Stimulated activated memory B cell treated with anti-CD40 and anti-IgM and Interleukin-4, amounts not matched to agents 10 μg/mL and 1 μg/mL and 100 μg/mL, for 72 hours (primary cell): ENCODE data around the gene FICD.

Experiments used
- ATAC-seq: fragments of 150-1000 bp; cut with Tn5 transposase; 2 replicates; pipeline ENCODE4 v1.10.0; 2021
- H3K27ac Mint-ChIP-seq: one replicate; pipeline ENCODE4 v1.8.0; 2022; ENCODE audit warnings: mild to moderate bottlenecking, mixed read lengths
- H3K27me3 Mint-ChIP-seq: one replicate; pipeline ENCODE4 v1.8.0; 2022; ENCODE audit warnings: mixed read lengths
- H3K36me3 Mint-ChIP-seq: one replicate; pipeline ENCODE4 v1.8.0; 2022; ENCODE audit warnings: mixed read lengths
- H3K4me1 Mint-ChIP-seq: one replicate; pipeline ENCODE4 v1.8.0; 2022; ENCODE audit warnings: mixed read lengths
- H3K4me3 Mint-ChIP-seq: one replicate; pipeline ENCODE4 v1.8.0; 2022; ENCODE audit warnings: mild to moderate bottlenecking, moderate library complexity, mixed read lengths
- H3K9me3 Mint-ChIP-seq: one replicate; pipeline ENCODE4 v1.8.0; 2022; ENCODE audit warnings: mixed read lengths

The FICD gene

DNA sequence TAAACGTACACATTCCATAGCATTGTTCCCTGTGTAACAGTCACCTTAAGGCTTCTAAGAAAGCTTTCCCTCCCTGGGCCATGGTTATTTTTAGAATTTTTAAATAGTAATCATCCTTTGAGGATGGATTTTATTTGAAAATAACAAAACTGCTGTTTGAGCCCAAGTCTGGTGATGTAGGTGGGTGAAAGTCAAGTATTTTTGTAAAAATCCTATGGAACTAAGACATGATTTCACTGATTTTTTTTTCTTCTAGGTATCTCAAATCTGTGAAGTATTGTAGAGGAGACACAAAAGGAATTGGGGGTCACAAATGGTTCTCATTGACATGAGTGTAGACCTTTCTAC is 48.7 kb downstream of the FICD start:
- H3K36me3 Mint-ChIP-seq, result peaks cover 29% of the 10 kb centered on the region
- H3K4me3 Mint-ChIP-seq, result peak overlapping the region; percentile 94
- H3K9me3 Mint-ChIP-seq, result no peaks in the 10 kb centered on the region
- peak overlapping the region; percentile 93 for H3K27ac Mint-ChIP-seq
- no peaks in the 10 kb centered on the region for H3K27me3 Mint-ChIP-seq
- no peak for ATAC-seq
- peaks cover 53% of the 10 kb centered on the region for H3K4me1 Mint-ChIP-seq

DNA sequence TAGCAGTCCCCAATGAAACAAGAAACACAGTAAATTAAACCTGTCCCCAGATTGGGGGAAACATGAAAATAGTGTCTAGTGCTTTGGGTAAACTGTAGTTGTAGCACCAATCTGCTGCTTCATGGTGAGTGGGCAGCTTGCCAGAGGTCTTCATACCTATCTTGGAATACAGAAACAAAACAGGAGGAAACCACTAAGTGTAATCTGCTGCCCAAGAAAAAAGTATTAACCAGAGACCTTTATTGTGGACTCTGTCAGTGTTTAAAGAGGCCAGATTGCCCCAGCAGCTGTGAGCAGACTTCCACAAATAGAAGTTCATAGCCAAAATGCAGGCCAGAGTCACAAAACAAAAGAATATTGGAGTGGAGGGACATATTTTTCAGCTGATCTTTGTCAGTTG is 49.6 kb downstream of the FICD start:
- Mint-ChIP-seq H3K4me1 (peaks cover 55% of the 10 kb centered on the region), H3K4me3 (no peak overlapping the region), H3K36me3 (peaks cover 36% of the 10 kb centered on the region), H3K27ac (peak overlapping the region; percentile 96), H3K9me3 (no peaks in the 10 kb centered on the region), H3K27me3 (no peaks in the 10 kb centered on the region)
- ATAC-seq, result no peak

DNA sequence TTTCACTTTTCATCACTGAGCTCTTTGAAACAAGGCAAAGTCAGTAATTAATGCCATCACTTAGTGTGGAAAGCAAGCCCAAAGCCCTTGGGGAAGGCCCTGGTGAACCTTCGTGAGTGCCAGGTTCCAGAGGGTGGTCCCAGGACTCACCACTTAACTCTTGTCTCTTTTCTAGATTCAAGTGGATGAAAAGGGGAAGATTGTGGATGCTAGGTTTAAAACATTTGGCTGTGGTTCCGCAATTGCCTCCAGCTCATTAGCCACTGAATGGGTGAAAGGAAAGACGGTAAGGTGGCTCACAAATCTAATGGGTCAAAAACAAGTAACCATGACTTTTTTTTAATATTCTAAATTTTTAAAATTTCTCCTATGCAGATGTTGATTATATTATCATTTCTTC is 50.1 kb downstream of the FICD start:
- ATAC-seq, result no peak
- no peaks in the 10 kb centered on the region for H3K9me3 Mint-ChIP-seq
- H3K27ac Mint-ChIP-seq, result peak overlapping the region; percentile 96
- peaks cover 36% of the 10 kb centered on the region for H3K36me3 Mint-ChIP-seq
- no peaks in the 10 kb centered on the region for H3K27me3 Mint-ChIP-seq
- peaks cover 55% of the 10 kb centered on the region for H3K4me1 Mint-ChIP-seq
- no peak overlapping the region for H3K4me3 Mint-ChIP-seq

DNA sequence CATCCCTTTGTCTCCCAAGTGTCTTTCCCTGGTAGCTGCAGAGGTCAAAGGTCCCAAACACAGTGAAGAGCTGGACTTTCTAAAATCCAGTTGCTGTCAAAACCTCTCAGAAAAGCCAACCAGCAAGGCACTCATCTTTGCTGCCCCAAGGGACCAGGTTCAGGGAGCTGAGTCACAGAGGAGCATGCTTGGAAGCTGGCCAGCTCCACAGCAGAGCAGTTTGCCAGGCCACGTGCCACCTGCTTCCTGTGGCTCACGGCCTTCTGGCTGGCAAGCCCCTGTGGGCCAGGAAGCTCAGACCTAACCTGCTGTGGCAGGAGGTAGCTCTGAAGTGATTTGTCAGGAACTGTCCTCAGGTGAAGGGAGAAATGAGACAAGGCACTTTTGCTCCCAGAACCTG is 50.9 kb downstream of the FICD start:
- H3K9me3 Mint-ChIP-seq, result no peaks in the 10 kb centered on the region
- peak; percentile 28 for ATAC-seq
- no peaks in the 10 kb centered on the region for H3K27me3 Mint-ChIP-seq
- H3K4me3 Mint-ChIP-seq, result no peak overlapping the region
- peaks cover 36% of the 10 kb centered on the region for H3K36me3 Mint-ChIP-seq
- peaks cover 62% of the 10 kb centered on the region for H3K4me1 Mint-ChIP-seq
- H3K27ac Mint-ChIP-seq, result peak overlapping the region; percentile 96

DNA sequence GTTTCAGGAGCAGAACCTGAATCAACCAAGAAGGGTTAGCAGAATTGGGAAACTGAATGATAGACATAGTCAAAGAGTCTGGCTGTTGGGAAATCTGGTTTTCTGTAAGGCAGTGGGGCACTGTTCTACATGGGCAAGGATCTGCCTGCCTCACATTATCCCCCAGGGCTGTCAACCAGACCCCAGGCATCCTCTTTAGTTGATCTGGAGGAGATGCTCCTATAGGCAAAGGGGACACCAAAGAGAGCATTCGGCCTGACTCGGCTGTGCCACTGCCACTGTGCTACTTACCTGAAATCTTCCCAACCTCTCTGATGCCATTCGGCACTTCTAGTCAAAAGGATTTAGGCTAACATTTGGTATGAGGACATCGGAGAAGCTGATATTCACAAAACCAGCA is 51.4 kb downstream of the FICD start:
- no peaks in the 10 kb centered on the region for H3K9me3 Mint-ChIP-seq
- H3K4me3 Mint-ChIP-seq, result no peak overlapping the region
- peak overlapping the region; percentile 96 for H3K27ac Mint-ChIP-seq
- H3K36me3 Mint-ChIP-seq, result peaks cover 36% of the 10 kb centered on the region
- ATAC-seq, result no peak
- no peaks in the 10 kb centered on the region for H3K27me3 Mint-ChIP-seq
- H3K4me1 Mint-ChIP-seq, result peaks cover 67% of the 10 kb centered on the region

DNA sequence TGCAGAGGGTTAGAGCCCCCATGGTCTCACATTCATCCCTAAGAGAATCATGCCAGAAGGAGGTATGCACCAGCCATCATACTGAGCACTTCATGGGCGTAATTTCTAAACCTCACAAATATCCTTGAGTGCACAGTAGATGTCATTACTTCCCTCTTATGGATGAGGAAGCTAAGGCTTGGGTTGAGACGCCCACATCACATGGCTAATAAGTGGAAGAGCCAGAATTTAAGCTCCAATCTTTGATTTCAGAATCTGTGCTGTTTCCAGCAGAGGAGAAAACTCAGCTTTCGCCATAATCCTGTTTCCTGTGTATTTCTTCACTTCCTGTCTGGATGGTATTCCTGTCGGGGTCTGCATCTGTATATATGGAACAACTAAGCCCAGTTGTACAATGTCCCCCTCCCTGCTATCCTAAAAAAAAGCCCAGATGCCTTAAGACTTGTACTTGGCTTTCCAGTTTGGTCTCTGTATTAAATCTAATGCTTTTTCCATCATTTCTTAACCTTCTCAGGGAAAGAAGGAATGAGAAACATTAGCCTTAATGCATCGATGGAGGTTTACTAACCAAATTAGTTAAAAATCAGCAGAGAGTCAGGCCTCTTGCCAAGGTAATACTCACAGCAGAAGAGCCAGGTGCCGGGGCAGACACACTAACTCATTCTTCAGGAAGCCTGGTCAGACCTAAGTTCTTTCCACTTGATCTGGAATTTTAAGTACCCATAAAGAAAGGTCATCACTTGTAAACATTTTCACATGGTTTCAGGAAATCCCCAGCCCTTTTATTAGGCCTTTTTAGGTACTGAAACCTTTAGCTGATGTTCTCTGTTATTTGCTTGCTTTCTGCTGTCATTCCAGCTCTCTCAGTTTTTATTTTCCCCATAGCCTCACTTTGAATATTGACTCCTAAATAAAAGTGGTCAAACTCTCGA is 52.6 kb downstream of the FICD start:
- H3K9me3 Mint-ChIP-seq, result no peaks in the 10 kb centered on the region
- ATAC-seq, result peak; percentile 35
- no peaks in the 10 kb centered on the region for H3K27me3 Mint-ChIP-seq
- peaks cover 36% of the 10 kb centered on the region for H3K36me3 Mint-ChIP-seq
- peaks cover 74% of the 10 kb centered on the region for H3K4me1 Mint-ChIP-seq
- H3K4me3 Mint-ChIP-seq, result peak overlapping the region; percentile 78
- H3K27ac Mint-ChIP-seq, result peak overlapping the region; percentile 96

DNA sequence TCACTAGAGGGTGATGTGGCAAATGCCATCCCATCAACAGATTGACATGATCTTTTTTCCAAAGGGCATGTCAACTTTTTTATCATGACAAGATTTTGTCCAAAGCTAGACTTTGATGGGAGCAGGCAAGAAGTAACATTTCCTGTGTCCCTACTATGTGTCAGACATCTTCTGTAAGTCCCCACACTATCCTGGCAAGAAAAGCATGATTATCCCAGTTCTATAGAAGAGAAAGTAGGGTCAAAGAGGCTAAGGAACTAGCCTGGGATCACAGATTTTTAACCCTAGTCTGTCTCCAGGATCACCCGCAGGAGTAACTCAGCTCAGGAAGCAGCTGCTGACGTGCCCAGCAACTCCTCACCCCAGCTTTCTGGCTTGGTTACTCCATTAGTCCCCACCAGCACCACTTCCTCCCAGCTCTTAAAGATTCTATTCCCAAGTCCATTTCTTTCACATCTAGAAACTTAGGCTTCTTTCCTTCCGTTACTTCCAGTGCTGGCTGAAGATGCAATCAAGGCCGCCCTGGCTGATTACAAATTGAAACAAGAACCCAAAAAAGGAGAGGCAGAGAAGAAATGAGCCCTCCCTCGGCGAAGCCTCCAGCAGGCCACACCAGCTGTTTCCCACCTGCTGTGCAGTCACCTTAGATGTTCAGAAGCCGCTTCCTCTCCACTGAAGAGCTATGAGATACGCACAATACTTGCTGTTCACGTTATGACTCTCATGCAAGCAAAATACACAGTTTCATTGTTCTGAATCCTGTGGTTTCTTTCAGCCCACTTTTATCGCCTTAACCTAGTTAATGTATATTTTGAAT is 53.5 kb downstream of the FICD start:
- peaks cover 36% of the 10 kb centered on the region for H3K36me3 Mint-ChIP-seq
- no peaks in the 10 kb centered on the region for H3K9me3 Mint-ChIP-seq
- H3K4me3 Mint-ChIP-seq, result peak overlapping the region; percentile 78
- ATAC-seq, result peak; percentile 93
- H3K27ac Mint-ChIP-seq, result peak overlapping the region; percentile 96
- peaks cover 82% of the 10 kb centered on the region for H3K4me1 Mint-ChIP-seq
- no peaks in the 10 kb centered on the region for H3K27me3 Mint-ChIP-seq
